ENCODE results near the gene RIMS4. TPM values are rescaled to one million over a fixed set of nuclear protein-coding genes. Genes with fewer than 3 reads are reported as not detected.

The RIMS4 gene
- total and polyA plus RNA-seq, 2 of the 8 experiments (the other 6 are each of a cell fraction or from before 2014, with no cell fraction given), result 13.3 to 44.2 TPM

- no peak overlapping the region for H2AK5ac ChIP-seq (ENCODE audit: low read depth, low read length)
- CTCF ChIA-PET (ENCODE audit: partially characterized antibody), result interaction anchor here (1.0 to 2.0 kb wide), 2 partner anchors 32 to 87 kb away, joined by 3 to 10 read pairs; no protein-coding TSS in a partner anchor
Observed at GRCh38 chr20:44834693-44835092, 24.3 kb upstream of the RIMS4 start.

More at GRCh38 chr20:44834693-44835092, 24.3 kb upstream of the RIMS4 start:
- Histone ChIP-seq H3K36me3 (ENCODE audit: control insufficient read depth in 2 of 4, insufficient read depth in 4 of 4, low read length in 3 of 4) (no peaks in the 10 kb centered on the region), H3K27ac (ENCODE audit: low read depth, low read length) (no peak overlapping the region), H4K91ac (replicated peaks; ENCODE audit: insufficient read length, low read length) (no peak overlapping the region), H3K9ac (replicated peaks in 1 of 4; ENCODE audit: extremely low read depth in 1 of 4, low read depth in 3 of 4, low read length in 3 of 4) (no peak overlapping the region), H2BK12ac (ENCODE audit: low read depth, low read length) (no peak overlapping the region), H2BK20ac (ENCODE audit: low read length) (no peak overlapping the region), H4K8ac (ENCODE audit: extremely low read depth, insufficient read depth, low read length) (no peak overlapping the region), H3K23ac (ENCODE audit: insufficient read length) (no peak overlapping the region), H2AFZ (ENCODE audit: low read length) (no peak overlapping the region), H2BK15ac (ENCODE audit: low read length) (no peak overlapping the region), H3K9me3 (ENCODE audit: insufficient read depth in 2 of 2, low read depth in 1 of 2, low read length in 1 of 2) (0 out of 4 replicates have a peak, but pooled peaks cover 0 to 2% of the 10 kb centered on the region in 2 experiments), H3K56ac (replicated peaks; ENCODE audit: insufficient read length, low read depth, low read length) (no peak overlapping the region), H2BK120ac (replicated peaks; ENCODE audit: low read depth, low read length) (no peak overlapping the region), H4K5ac (ENCODE audit: insufficient read length, low read depth, low read length) (no peak overlapping the region), H3K4me1 (replicated peaks in 1 of 4; ENCODE audit: control insufficient read depth in 3 of 4, insufficient read depth in 4 of 4, low read length in 3 of 4) (peaks cover 0 to 3% (median 2%) of the 10 kb centered on the region in 4 experiments; a peak in 3 of 7 replicates), H3K27me3 (replicated peaks in 1 of 4; ENCODE audit: control insufficient read depth in 3 of 4, extremely low read depth in 1 of 4, insufficient read depth in 3 of 4, low read length in 3 of 4) (no peaks in the 10 kb centered on the region; a peak in 1 of 7 replicates), H2BK5ac (ENCODE audit: low read depth, low read length) (no peak overlapping the region), H3K4ac (replicated peaks; ENCODE audit: insufficient read length, low read depth, low read length) (no peak overlapping the region), H3K14ac (ENCODE audit: insufficient read length) (no peak overlapping the region), H3K79me2 (ENCODE audit: control insufficient read depth in 1 of 2, insufficient read depth in 2 of 2, low read length in 2 of 2) (no peaks in the 10 kb centered on the region), H3K23me2 (ENCODE audit: low read depth, low read length) (no peaks in the 10 kb centered on the region; the same call in none of the 2 replicates), H3K4me2 (ENCODE audit: insufficient read depth in 1 of 2, low read depth in 2 of 2, low read length in 2 of 2) (no peak overlapping the region), H3K4me3 (ENCODE audit: extremely low read depth in 1 of 4, insufficient read depth in 2 of 4, low read depth in 3 of 4, low read length in 4 of 4) (no peak overlapping the region), H3K79me1 (ENCODE audit: low read depth, low read length) (no peaks in the 10 kb centered on the region), H3K18ac (ENCODE audit: extremely low read depth, low read length) (no peak overlapping the region), H4K20me1 (replicated peaks in 1 of 2; ENCODE audit: control insufficient read depth in 1 of 2, insufficient read depth in 2 of 2, low read length in 2 of 2) (no peaks in the 10 kb centered on the region)
- 85% methylated on average over 2 of the region's 2 CpGs; no CpG with 5 or more reads in 1 of the 2 experiments for WGBS, 2 experiments (ENCODE audit: extremely low coverage in 1 of 2, insufficient coverage in 1 of 2, insufficient read length in 1 of 2, insufficient replicate concordance in 2 of 2, low coverage in 1 of 2, low lambda C conversion rate in 2 of 2, missing lambda C conversion rate in 1 of 2)
- POLR2A ChIA-PET (ENCODE audit: partially characterized antibody), result interaction anchor here (1.1 kb wide), 1 partner anchor 23 kb away, joined by 3 read pairs; no protein-coding TSS in a partner anchor
- TF ChIP-seq TAF7 (optimal IDR thresholded peaks at IDR 0.05; ENCODE audit: borderline replicate concordance, low read depth, low read length), result no peak
- no peak for TF ChIP-seq JUN (IDR thresholded peaks at IDR 0.05; ENCODE audit: low read depth, low read length)
- no peak for TF ChIP-seq POU5F1 (IDR thresholded peaks at IDR 0.05; ENCODE audit: low read depth, low read length)
- TF ChIP-seq TAF1 (IDR thresholded peaks at IDR 0.05; ENCODE audit: low read depth, low read length), result no peak
- no peak for TF ChIP-seq MAFK (IDR thresholded peaks at IDR 0.05; ENCODE audit: low read depth, low read length)
- no peak for TF ChIP-seq HDAC2 (IDR thresholded peaks at IDR 0.05; ENCODE audit: borderline replicate concordance in 1 of 2, low read depth in 2 of 2, low read length in 2 of 2)
- TF ChIP-seq CEBPB (IDR thresholded peaks at IDR 0.05; ENCODE audit: low read depth, low read length), result no peak
- no peak for TF ChIP-seq CREB1 (IDR thresholded peaks at IDR 0.05)
- DNase-seq (ENCODE audit: low read depth in 1 of 2, low spot score in 2 of 2), result no peak
- no peak for FAIRE-seq

All from H1 (cell line).